Muscle of arm (tissue), 12 donors: Measurements from ENCODE around the gene RAB31. TPM values are rescaled to one million over a fixed set of nuclear protein-coding genes. Genes with fewer than 3 reads are reported as not detected.
"Not testable (repeated sequence)": the region's sequence is repeated elsewhere in the genome, so short reads cannot be mapped to it uniquely, and the experiment has no call there.

ENCODE experiments used
- DNase-seq: peaks from one replicate; pipeline ENCODE4 v3.0.0-alpha.2; 2013
- polyA plus RNA-seq, 12 donors: library from polyadenylated mRNA; unstranded; fragments of 120-200 nt; gene quantifications; one replicate each; pipeline ENCODE4 v1.2.1, GENCODE V29; 2013; ENCODE audit not compliant: insufficient read length in 12 of 12

Gene RAB31
- polyA plus RNA-seq, 12 donors: 20.2 to 50.8 (median 32.8) TPM; not detected in 1

- no peak for DNase-seq
Observed at GRCh38 chr18:9884090-9884489, 176.0 kb downstream of the RAB31 start.

- no peak for DNase-seq
Observed at GRCh38 chr18:9884532-9885140, 176.5 kb downstream of the RAB31 start.

GRCh38 chr18:9885170-9886004, 177.3 kb downstream of the RAB31 start, which contains the start of gene TXNDC2:
Gene TXNDC2, plus strand, starts transcription at chr18:9885973. Its CDS starts 708 bp downstream, at chr18:9886681.
- DNase-seq: no peak

- no peak for DNase-seq
Observed at GRCh38 chr18:9886005-9886348, 177.9 kb downstream of the RAB31 start.

- DNase-seq: no peak
Observed at GRCh38 chr18:9887992-9888391, 179.9 kb downstream of the RAB31 start.

GRCh38 chr18:9890196-9890595, 182.1 kb downstream of the RAB31 start:
- no peak for DNase-seq

DNA sequence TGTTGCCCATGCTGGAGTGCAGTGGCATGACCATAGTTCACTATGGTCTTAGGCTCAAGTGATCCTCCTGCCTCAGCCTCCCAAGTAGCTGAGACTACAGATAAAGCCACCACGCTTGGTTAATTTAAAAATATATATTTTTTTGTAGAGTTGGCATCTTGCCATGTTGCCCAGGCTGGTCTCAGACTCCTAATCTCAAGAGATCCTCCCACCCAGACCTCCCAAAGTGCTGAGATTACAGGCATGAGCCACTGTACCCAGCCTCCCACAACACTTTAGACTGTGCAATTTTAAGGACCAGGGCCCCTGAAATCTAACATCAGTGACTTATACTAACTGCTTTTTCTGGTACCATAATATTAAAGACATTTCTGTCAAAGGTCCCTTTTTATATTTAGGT, 182.9 kb downstream of the RAB31 start:
- no peak for DNase-seq

GRCh38 chr18:9891515-9891914, 183.4 kb downstream of the RAB31 start:
- DNase-seq: not testable (repeated sequence)

DNA sequence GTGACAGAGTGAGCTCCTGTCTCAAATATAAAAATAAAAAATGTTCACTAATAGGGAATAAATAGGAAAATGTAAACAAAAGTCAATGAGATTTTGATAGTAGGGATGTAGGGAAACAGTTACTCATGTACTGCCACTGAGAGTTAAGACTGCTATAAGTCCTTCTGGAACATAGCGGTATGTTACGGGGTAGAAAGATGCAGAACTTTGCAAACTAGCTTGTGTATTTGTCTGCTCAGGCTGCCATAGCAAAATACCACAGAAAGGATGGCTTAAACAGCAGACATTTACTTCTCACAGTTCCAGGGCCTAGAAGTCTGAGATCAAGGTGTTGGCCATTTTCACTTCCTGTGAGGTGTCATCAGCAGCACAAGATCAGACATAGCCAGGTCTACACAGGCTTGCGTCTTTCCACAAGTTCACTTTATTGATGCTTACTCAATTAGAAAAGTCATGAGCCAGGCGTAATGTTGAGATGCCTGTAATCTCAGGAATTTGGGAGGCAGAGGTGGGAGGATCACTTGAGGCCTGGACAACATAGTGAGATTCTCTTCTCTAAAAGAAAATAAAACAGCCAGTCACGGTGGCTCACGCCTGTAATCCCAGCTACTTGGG, 186.5 kb downstream of the RAB31 start:
- DNase-seq: no peak

DNA sequence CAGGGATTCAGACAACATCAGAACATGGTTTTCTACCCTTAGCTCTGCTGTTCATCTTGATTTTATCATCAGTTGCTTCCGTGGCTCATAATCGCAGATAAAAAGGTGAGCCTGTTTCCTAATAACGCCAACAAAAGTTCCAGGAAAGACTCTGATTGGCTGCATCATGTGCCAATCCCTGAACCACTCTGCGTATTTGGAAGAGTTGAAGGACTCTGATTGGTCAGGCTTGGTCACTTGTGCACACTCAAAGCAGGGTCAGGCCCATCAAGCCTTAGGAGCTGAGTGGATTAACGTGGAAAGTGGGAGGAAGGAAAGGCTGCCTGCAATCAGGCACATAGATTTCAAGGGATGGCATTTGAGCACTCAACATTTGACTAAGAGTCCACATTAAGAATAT, 189.0 kb downstream of the RAB31 start:
- DNase-seq: no peak

DNA sequence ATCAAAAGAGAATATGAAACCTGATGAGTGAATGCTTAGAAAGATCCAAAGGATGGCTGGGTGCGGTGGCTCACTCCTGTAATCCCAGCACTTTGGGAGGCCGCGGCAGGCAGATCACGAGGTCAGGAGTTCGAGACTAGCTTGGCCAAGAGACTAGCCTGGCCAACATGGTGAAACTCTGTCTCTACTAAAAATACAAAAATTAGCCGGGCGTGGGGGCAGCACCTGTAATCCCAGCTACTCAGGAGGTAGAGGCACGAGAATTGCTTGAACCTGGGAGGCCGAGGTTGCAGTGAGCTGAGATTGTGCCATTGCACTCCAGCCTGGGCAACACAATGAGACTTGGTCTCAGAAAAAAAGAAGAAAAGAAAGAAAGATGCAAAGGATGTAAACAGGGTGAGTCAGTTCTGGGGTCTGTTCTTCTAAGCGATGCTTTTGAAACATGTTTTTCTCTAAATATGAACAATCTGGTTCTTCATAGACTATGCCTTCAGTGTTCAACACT, 189.7 kb downstream of the RAB31 start:
- DNase-seq: not testable (repeated sequence)

- no peak for DNase-seq
Observed at GRCh38 chr18:9898792-9899549, 190.9 kb downstream of the RAB31 start.

DNA sequence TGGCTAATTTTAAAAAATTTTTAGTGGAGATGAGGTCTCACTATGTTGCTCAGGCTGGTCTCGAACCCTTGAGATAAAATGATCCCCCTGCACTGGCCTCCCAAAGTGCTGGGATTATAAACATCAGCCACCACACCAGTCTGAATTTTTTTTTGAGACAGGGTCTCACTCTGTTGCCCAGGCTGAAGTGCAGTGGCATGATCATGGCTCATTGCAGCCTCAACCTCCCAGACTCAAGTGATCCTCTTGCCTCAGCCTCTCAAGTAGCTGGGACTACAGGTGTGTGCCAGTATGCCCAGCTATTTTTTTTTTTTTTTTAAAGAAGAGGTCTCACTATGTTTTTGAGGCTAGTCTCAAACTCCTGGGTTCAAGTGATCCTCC, 191.4 kb downstream of the RAB31 start:
- DNase-seq: not testable (repeated sequence)

DNA sequence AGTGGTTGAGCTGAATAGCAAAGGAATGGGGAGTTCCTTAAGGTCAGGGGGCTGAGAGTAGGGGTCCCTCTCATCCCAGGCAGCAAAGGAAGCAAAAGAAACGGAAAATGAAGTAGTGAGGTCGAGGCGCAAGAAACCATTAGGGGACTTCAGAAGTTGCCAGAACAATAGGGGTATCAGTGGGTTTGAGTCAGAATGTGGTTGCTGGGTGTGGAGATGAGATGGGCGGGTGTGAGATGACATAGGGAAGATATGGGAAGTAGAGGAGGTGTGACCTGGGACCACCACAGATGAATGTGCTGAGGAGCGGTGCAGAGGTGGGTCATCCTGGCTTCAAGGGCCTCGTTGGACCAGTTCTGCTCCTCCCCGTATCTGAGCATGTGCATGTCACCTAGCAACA, 192.6 kb downstream of the RAB31 start:
- DNase-seq: no peak

GRCh38 chr18:9901377-9901776, 193.3 kb downstream of the RAB31 start:
- no peak for DNase-seq

DNA sequence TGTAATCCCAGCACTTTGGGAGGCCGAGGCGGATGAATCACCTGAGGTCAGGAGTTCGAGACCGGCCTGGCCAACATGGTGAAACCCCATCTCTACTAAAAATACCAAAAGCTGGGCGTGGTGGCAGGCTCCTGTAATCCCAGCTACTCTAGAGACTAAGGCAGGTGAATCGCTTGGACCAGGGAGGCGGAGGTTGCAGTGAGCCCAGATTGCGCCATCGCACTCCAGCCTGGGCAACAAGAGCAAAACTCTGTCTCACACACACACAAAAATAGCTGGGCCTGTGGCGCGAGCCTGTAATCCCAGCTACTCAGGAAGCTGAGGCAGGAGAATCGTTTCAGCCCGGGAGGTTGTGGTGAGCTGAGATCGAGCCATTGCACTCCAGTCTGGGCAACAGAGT, 194.2 kb downstream of the RAB31 start:
- not testable (repeated sequence) for DNase-seq

DNA sequence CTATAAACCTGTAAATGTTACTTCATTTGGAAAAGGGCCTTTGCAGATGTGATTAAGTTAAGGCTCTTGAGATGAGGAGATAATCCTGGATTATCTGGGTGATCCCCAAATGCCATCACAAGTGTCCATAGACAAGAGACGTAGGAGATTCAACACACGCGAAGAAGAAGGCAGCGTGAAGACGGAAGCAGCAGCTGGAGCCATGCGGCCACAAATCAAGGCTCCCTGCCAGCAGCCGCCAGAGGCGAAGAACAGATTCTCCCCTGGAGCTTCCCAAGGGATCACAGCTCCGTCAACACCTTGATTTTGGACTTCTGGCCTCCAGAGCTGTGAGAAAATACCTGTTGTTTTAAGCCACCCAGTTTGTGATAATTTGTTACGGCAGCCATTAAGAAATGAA, 194.7 kb downstream of the RAB31 start:
- no peak for DNase-seq

DNA sequence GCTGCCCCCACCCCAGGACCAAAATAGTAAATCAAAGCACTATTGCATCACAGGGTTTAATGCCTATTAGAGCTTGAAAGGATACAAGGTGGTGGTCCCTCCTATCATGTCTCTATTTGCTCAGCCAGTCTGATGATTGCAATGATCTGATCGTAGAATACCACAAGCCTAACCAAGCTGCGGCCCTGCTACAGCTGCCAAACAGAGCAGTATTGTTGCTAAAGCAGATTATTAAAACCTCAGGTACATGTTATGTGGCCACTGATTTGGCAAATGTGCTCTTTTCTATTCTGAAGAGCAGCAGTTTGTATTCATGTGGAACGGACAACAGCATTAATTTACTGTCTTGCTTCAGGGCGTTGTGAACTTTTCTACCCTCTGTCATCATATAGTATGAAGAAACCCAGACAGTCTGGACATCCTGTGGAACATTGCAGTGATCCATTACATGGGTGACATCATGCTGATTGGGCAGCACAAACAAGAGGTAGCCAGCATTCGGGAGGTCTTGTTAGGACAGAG, 197.4 kb downstream of the RAB31 start:
- DNase-seq: no peak

- DNase-seq: no peak
Observed at GRCh38 chr18:9906481-9906880, 198.4 kb downstream of the RAB31 start.

DNA sequence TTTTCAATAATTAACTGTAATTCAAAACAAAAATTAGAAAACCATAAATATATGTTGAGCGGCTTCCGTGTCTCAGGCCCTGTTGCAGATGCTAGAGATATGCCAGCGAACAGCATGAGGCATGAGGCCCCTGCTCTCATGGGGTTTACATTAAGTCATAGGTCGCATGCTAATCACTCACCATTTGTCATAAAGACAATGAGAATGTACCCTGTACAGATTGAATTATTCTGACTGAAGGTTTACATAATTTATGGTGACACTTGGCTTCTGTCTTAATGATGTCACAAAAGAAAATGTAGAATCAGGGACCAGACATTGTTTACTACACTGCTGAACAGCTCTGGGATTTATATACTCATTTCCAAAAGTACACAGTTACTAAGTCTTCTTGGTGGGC, 199.8 kb downstream of the RAB31 start:
- DNase-seq: no peak

- no peak for DNase-seq
Observed at GRCh38 chr18:9910071-9910470, 202.0 kb downstream of the RAB31 start.

DNA sequence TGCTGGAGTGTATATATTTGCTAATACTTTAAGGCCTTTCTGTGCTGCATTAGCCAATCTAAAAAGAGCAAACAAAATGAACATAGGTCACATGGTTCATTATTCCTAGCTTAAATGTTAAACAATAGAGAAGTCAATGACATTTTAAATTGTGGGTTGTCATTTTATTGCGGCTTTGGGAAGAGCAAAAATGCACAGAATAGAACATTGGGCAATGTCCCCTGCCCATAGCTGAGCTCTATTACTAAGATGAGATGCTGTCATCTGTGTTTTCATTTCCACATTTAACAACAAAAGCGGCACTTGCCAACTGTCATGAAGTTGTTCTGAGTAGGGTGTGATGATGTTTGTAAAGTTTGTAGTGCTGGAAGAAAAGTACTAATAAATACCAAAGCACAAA, 202.6 kb downstream of the RAB31 start:
- no peak for DNase-seq
